Hepatocyte (in vitro differentiated cells): Measurements from ENCODE around the gene AGBL1. TPM values are rescaled to one million over a fixed set of nuclear protein-coding genes. Genes with fewer than 3 reads are reported as not detected.

Experiments
- DNase-seq: peaks from one replicate; pipeline ENCODE4 v3.0.0-alpha.2; 2016; ENCODE audit warnings: low spot score
- H2AFZ ChIP-seq: fragments of 200-600 bp; sonication (generic); 2 replicates; pipeline ENCODE4 v1.6.0; 2016; ENCODE audit warnings: antibody characterized with exemption, mild to moderate bottlenecking
- H3K27ac ChIP-seq: fragments of 200-600 bp; sonication (generic); 2 replicates; pipeline ENCODE4 v1.5.1; 2016; ENCODE audit warnings: mild to moderate bottlenecking
- H3K27me3 ChIP-seq: fragments of 200-600 bp; sonication (generic); 2 replicates; pipeline ENCODE4 v1.6.1; 2016
- H3K36me3 ChIP-seq: fragments of 200-600 bp; sonication (generic); replicated peaks from 2 replicates; pipeline ENCODE4 v1.5.1; 2016; ENCODE audit warnings: low read depth; ENCODE audit not compliant: insufficient read depth
- H3K4me1 ChIP-seq: fragments of 200-600 bp; sonication (generic); 2 replicates; pipeline ENCODE4 v1.5.1; 2016; ENCODE audit warnings: mild to moderate bottlenecking, moderate library complexity; ENCODE audit not compliant: insufficient read depth
- H3K4me2 ChIP-seq: fragments of 200-600 bp; sonication (generic); 2 replicates; pipeline ENCODE4 v1.6.0; 2016
- H3K4me3 ChIP-seq: fragments of 200-600 bp; sonication (generic); 2 replicates; pipeline ENCODE4 v1.5.1; 2016; ENCODE audit warnings: mild to moderate bottlenecking
- H3K79me2 ChIP-seq: fragments of 200-600 bp; sonication (generic); 2 replicates; pipeline ENCODE4 v1.6.0; 2017; ENCODE audit warnings: mild to moderate bottlenecking
- H3K9me2 ChIP-seq: fragments of 200-600 bp; sonication (generic); replicated peaks from 2 replicates; pipeline ENCODE4 v1.6.0; 2017; ENCODE audit warnings: mild to moderate bottlenecking; ENCODE audit not compliant: insufficient read depth
- H3K9me3 ChIP-seq: fragments of 200-600 bp; sonication (generic); 2 replicates; pipeline ENCODE4 v1.5.1; 2016; ENCODE audit warnings: low read depth, mild to moderate bottlenecking
- H4K20me1 ChIP-seq: fragments of 200-600 bp; sonication (generic); 2 replicates; pipeline ENCODE4 v1.6.0; 2016; ENCODE audit warnings: mild to moderate bottlenecking; ENCODE audit not compliant: insufficient read depth, poor library complexity, severe bottlenecking
- EZH2 ChIP-seq: fragments of 200-600 bp; sonication (generic); IDR thresholded peaks from 2 replicates; pipeline ENCODE4 v1.6.1; 2016; ENCODE audit warnings: antibody characterized with exemption, mild to moderate bottlenecking, borderline replicate concordance
- EZH2phosphoT487 ChIP-seq: fragments of 200-600 bp; sonication (generic); IDR thresholded peaks from one replicate; pipeline ENCODE4 v1.6.1; 2018; ENCODE audit warnings: antibody characterized with exemption, mild to moderate bottlenecking, low read depth, moderate library complexity; ENCODE audit not compliant: unreplicated experiment, severe bottlenecking
- WGBS: methylation state at CpG from one replicate; pipeline ENCODE4 v1.1.6; 2016; ENCODE audit warnings: low lambda C conversion rate; ENCODE audit errors: missing lambda C conversion rate; 5-methylcytosine and 5-hydroxymethylcytosine counted together
- polyA plus RNA-seq: library from polyadenylated mRNA; unstranded; fragments of >200 nt; fragmentation: Nextera tagmentation; extraction: Ambion mirVana; gene quantifications from 2 replicates; pipeline ENCODE4 v1.2.1, GENCODE V29; 2016
- total RNA-seq: library from RNA; depleted of rRNA; stranded (reverse); fragments of >200 nt; gene quantifications from 2 replicates; pipeline ENCODE4 v1.2.3, GENCODE V29; 2014
- TF ChIP-seq, protein P1 (sequence below): fragments of 200-600 bp; sonication (generic); IDR thresholded peaks from 2 replicates; pipeline ENCODE4 v1.5.1; 2016; ENCODE audit warnings: antibody characterized with exemption, mild to moderate bottlenecking; ENCODE audit not compliant: poor library complexity

The AGBL1 gene
- total and polyA plus RNA-seq, 2 experiments from 2014 or later: not detected

DNA sequence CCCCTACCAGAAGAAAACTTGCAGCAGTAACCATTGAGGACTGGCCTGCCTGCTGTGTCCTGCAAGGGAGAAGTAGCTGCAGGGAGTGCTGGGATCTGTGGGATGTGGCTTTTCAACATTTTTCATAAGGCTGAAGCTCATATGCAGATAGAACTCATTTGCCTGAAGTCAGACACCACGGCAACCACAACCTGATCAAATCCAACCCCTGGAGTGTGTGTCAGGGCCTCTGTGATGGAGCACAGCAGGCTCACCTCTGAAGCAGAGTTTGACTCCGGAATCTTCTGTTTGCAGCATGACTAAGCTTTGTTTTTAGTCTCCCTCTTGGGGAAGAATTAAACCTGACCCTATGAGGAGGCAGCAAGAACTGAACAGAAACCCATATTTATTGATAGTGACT lies 508.7 kb downstream of the AGBL1 start:
- no peaks in the 10 kb centered on the region for H3K27me3 ChIP-seq
- no peaks in the 10 kb centered on the region for H4K20me1 ChIP-seq
- H3K36me3 ChIP-seq: no peaks in the 10 kb centered on the region
- H3K4me1 ChIP-seq: no peaks in the 10 kb centered on the region
- DNase-seq: no peak
- no peaks in the 10 kb centered on the region for H3K79me2 ChIP-seq
- H3K27ac ChIP-seq: no peak overlapping the region
- no peak overlapping the region for H3K4me3 ChIP-seq
- H3K4me2 ChIP-seq: no peak overlapping the region
- H3K9me2 ChIP-seq: no peaks in the 10 kb centered on the region
- WGBS: 55% methylated on average over 2 of the region's 2 CpGs
- TF ChIP-seq EZH2: no peak
- TF ChIP-seq EZH2phosphoT487: no peak
- TF ChIP-seq, protein P1, sequence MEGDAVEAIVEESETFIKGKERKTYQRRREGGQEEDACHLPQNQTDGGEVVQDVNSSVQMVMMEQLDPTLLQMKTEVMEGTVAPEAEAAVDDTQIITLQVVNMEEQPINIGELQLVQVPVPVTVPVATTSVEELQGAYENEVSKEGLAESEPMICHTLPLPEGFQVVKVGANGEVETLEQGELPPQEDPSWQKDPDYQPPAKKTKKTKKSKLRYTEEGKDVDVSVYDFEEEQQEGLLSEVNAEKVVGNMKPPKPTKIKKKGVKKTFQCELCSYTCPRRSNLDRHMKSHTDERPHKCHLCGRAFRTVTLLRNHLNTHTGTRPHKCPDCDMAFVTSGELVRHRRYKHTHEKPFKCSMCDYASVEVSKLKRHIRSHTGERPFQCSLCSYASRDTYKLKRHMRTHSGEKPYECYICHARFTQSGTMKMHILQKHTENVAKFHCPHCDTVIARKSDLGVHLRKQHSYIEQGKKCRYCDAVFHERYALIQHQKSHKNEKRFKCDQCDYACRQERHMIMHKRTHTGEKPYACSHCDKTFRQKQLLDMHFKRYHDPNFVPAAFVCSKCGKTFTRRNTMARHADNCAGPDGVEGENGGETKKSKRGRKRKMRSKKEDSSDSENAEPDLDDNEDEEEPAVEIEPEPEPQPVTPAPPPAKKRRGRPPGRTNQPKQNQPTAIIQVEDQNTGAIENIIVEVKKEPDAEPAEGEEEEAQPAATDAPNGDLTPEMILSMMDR: no peak
- no peak overlapping the region for H2AFZ ChIP-seq
- H3K9me3 ChIP-seq: no peaks in the 10 kb centered on the region

DNA sequence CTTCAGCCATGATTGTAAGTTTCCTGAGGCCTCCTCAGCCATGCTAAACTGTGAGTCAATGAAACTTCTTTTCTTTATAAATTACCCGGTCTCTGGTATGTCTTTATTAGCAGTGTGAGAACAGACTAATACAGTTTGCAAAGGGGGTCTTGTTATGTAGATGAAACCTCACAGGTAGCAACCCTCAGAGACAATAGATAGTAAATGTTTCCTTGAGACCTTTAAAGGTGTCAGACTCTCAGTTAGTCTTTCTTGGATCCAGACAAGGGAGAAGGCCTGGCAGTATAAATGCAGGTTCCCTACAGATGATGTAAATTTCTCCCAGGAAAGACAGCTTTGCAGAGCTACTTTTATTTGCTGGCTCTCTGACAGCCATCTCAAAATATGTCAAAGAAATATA lies 510.8 kb downstream of the AGBL1 start:
- Histone ChIP-seq H3K9me2 (no peaks in the 10 kb centered on the region), H3K9me3 (no peaks in the 10 kb centered on the region), H3K4me1 (no peaks in the 10 kb centered on the region), H3K27ac (no peak overlapping the region), H3K4me3 (no peak overlapping the region), H3K4me2 (no peak overlapping the region), H3K79me2 (no peaks in the 10 kb centered on the region), H4K20me1 (no peaks in the 10 kb centered on the region), H2AFZ (no peak overlapping the region), H3K36me3 (no peaks in the 10 kb centered on the region), H3K27me3 (no peaks in the 10 kb centered on the region)
- no peak for DNase-seq
- TF ChIP-seq EZH2phosphoT487: no peak
- TF ChIP-seq, protein P1: no peak
- TF ChIP-seq EZH2: no peak
- 82% methylated on average over 1 of the region's 1 CpG for whole genome bisulfite sequencing

DNA sequence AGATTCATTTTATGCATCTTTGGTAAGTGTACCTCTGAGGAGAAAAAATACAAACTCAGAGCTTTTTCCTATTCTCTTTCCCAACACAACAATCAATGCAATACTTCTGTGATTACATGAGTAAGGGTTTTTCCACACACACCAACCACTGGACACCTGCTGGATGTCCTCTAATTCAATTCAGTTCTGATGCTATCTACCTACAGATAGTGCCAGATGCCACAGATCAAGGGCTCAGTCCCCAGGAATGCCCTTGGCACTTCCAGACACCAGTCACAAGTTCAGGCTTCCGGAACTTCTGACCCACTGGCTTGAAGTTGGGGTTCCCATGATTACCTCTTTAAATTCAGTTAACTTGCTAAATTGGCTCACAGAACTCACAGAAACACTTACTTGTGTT lies 511.5 kb downstream of the AGBL1 start:
- H3K4me2 ChIP-seq: no peak overlapping the region
- no peaks in the 10 kb centered on the region for H3K79me2 ChIP-seq
- no peaks in the 10 kb centered on the region for H3K9me3 ChIP-seq
- H3K4me3 ChIP-seq: no peak overlapping the region
- H3K27ac ChIP-seq: no peak overlapping the region
- no peak for TF ChIP-seq EZH2
- TF ChIP-seq, protein P1: no peak
- no peak for TF ChIP-seq EZH2phosphoT487
- H3K4me1 ChIP-seq: no peaks in the 10 kb centered on the region
- H4K20me1 ChIP-seq: no peaks in the 10 kb centered on the region
- 95% methylated on average over 1 of the region's 1 CpG for WGBS
- H3K27me3 ChIP-seq: no peaks in the 10 kb centered on the region
- no peaks in the 10 kb centered on the region for H3K36me3 ChIP-seq
- no peak for DNase-seq
- no peaks in the 10 kb centered on the region for H3K9me2 ChIP-seq
- no peak overlapping the region for H2AFZ ChIP-seq

DNA sequence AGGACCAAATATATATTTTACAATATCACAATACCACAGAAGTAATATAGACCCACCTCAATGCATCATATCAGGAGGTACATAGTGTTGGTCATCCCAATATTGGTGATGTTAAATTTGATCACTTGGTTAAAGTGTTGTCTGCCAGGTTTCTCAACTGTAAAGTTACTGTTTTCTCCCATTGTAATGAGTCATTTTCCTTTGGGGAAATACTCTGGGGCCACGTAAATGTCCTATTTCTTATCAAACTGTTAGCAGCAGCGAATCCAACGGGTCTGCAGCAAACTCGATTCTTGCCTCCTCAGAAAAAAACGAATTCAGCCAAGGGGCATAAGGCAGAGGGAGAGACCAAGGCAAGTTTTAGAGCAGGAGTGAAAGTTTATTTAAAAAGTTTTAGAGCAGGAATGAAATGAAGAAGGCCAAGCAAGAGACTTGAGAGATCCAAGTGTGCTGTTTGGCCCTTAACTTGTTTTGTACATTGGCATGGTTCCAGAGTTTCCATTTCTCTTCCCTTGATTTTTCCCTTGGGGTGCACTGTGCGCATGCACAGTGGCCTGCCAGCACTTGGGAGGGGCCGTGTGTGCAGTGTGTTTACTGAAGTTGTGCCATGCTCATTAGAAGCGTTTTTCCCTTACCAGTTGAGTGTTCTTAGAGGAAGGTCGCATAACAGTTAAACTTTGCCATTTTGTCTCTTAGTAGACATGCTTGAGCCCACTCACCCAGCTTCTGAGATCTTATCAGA lies 512.5 kb downstream of the AGBL1 start:
- Histone ChIP-seq H4K20me1 (no peaks in the 10 kb centered on the region), H3K4me1 (no peaks in the 10 kb centered on the region), H3K27me3 (no peaks in the 10 kb centered on the region), H3K9me3 (no peaks in the 10 kb centered on the region), H3K27ac (no peak overlapping the region), H3K4me2 (no peak overlapping the region), H3K9me2 (no peaks in the 10 kb centered on the region), H3K4me3 (no peak overlapping the region), H3K79me2 (no peaks in the 10 kb centered on the region), H2AFZ (no peak overlapping the region), H3K36me3 (no peaks in the 10 kb centered on the region)
- WGBS: 70% methylated on average over 9 of the region's 9 CpGs
- no peak for DNase-seq
- TF ChIP-seq EZH2: no peak
- TF ChIP-seq EZH2phosphoT487: no peak
- TF ChIP-seq, protein P1: no peak
